Omental fat pad (tissue), 4 donors: ENCODE data around the gene ANKDD1B. TPM values are rescaled to one million over a fixed set of nuclear protein-coding genes. Genes with fewer than 3 reads are reported as not detected.

ENCODE experiments used
- ATAC-seq: fragments of 150-250 bp; one replicate; pipeline ENCODE4 v1.9.1; 2016; ENCODE audit warnings: mild to moderate bottlenecking, moderate library complexity; ENCODE audit not compliant: low FRiP score
- DNase-seq: peaks from one replicate; pipeline ENCODE4 v3.0.0-alpha.2; 2019; ENCODE audit warnings: low spot score
- small RNA-seq: library from RNA; depleted of rRNA; stranded (forward); fragments of <200 nt; gene quantifications from one replicate; pipeline ENCODE3, GENCODE V24; 2016
- total RNA-seq, 4 donors: library from RNA; depleted of rRNA; stranded (reverse); fragments of >200 nt; gene quantifications; one replicate each; pipeline ENCODE4 v1.1.0, GENCODE V29; 2016
- TF ChIP-seq, protein P1 (sequence below), 3 donors: fragments of 450-650 bp; IDR thresholded peaks; one replicate each; pipeline ENCODE4 v1.5.1; 2016 to 2017; ENCODE audit warnings: antibody characterized with exemption in 3 of 3, mild to moderate bottlenecking in 3 of 3, moderate library complexity in 2 of 3

Gene ANKDD1B
- total RNA-seq, 4 donors from 2014 or later = 0.32 to 1.5 (median 0.60) TPM; not detected in 1

- TF ChIP-seq, protein P1, sequence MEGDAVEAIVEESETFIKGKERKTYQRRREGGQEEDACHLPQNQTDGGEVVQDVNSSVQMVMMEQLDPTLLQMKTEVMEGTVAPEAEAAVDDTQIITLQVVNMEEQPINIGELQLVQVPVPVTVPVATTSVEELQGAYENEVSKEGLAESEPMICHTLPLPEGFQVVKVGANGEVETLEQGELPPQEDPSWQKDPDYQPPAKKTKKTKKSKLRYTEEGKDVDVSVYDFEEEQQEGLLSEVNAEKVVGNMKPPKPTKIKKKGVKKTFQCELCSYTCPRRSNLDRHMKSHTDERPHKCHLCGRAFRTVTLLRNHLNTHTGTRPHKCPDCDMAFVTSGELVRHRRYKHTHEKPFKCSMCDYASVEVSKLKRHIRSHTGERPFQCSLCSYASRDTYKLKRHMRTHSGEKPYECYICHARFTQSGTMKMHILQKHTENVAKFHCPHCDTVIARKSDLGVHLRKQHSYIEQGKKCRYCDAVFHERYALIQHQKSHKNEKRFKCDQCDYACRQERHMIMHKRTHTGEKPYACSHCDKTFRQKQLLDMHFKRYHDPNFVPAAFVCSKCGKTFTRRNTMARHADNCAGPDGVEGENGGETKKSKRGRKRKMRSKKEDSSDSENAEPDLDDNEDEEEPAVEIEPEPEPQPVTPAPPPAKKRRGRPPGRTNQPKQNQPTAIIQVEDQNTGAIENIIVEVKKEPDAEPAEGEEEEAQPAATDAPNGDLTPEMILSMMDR (IDR thresholded peaks at IDR 0.05) = no peak
- DNase-seq (no peak), ATAC-seq (no peak)
Measured at GRCh38 chr5:75716715-75717081, 105.4 kb downstream of the ANKDD1B start.

DNA sequence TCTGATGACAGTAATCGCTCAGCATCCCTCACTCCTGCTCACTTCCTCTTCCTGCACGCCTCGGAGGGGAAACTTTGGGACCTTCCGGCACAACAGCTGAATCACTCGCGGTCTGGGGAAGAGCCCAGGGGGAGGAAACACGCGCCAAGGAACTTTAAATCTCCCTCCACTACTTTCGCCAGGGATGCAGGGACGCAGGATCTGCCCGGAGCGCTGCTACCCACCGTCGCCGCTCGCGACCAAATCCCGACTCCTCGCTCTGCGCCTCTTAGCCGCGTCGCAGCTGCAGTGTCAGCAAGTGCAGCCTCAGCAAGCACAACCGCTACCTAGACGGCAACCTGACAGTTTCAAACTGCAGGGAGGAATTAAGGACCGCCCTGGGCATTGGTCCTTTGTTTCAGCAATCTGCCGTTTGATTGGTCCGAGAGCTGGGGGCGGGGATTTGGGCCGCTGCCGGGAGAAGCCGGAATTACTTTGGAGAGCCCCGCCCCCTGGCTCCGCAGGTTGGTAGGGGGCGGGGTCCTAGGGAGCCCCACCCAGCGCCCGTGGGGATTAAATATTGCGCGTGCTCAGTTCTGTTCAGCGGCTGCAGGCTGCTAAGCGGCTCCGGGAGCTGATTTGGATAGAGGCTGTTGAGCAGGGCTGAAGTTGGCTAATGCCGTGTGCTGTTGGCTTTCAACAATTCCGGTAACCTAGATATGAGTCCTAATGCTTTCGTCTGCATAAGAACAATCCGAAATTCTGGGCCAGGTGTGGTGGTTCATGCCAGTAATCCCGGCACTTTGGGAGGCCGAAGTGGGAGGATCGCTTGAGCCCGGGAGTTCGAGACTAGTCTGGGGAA is 106.0 kb downstream of the ANKDD1B start, which contains the start of gene POC5:
TSS of gene POC5 (minus strand) at position 356 of the 841 bp plus-strand sequence. CDS start 4,500 bp downstream, outside the sequence.
- TF ChIP-seq, protein P1 (IDR thresholded peaks at IDR 0.05) = no peak
- DNase-seq (peak; percentile 95), ATAC-seq (peak; percentile 98)

- TF ChIP-seq, protein P1 (IDR thresholded peaks at IDR 0.05) = no peak
- ATAC-seq (no peak), DNase-seq (no peak)
Measured at GRCh38 chr5:75720882-75721281, 109.6 kb downstream of the ANKDD1B start.

Small RNA genes within 50 kb of the gene (small RNA-seq; reads per million reads assigned to genes)
- not detected for gene RNU6-680P

Other genes starting within 250 kb of the ANKDD1B start
- gene CERT1, start 99.8 kb upstream of the ANKDD1B start, total RNA-seq = 10 to 100 TPM; 36.2 to 71.3 (median 53.7) TPM
- 10 to 100 TPM; 32.2 to 51.4 (median 37.0) TPM for gene POLK, start 99.6 kb upstream of the ANKDD1B start, total RNA-seq
- 10 to 100 TPM in 2 of 4 donors, 1 to 10 TPM in 2; 5.5 to 24.9 (median 9.7) TPM for gene POC5, start 106.0 kb downstream of the ANKDD1B start, total RNA-seq